Keratinocyte (primary cell): ENCODE measurements around the gene SKIC2. TPM values are rescaled to one million over a fixed set of nuclear protein-coding genes. Genes with fewer than 3 reads are reported as not detected.
"Not testable (repeated sequence)": the region's sequence is repeated elsewhere in the genome, so short reads cannot be mapped to it uniquely, and the experiment has no call there.

Experiments
- DNase-seq: peaks from one replicate; pipeline ENCODE4 v3.0.0-alpha.2; 2011; ENCODE audit warnings: low read depth, missing footprints, low spot score
- FAIRE-seq: peaks from 2 replicates; lab custom pipeline; 2011; peaks lifted over from hg19 to GRCh38; lab: Jason Lieb, UNC
- H2AFZ ChIP-seq: 2 replicates; pipeline ENCODE4 v1.6.0; 2012; ENCODE audit warnings: low read length, control low read depth, inconsistent platforms; ENCODE audit not compliant: control insufficient read depth
- H3K27ac ChIP-seq: 2 replicates; pipeline ENCODE4 v1.5.1; 2011; ENCODE audit warnings: low read length; ENCODE audit not compliant: control insufficient read depth, insufficient read depth
- H3K27me3 ChIP-seq: 3 replicates; pipeline ENCODE4 v1.6.0; 2011; ENCODE audit warnings: low read length; ENCODE audit not compliant: control insufficient read depth, insufficient read depth; ENCODE audit errors: extremely low read depth
- H3K36me3 ChIP-seq, 2 experiments: 2 replicates in 1 of 2; 3 replicates in 1 of 2; pipeline ENCODE4 v1.5.1; 2011; ENCODE audit warnings: low read length in 2 of 2, mild to moderate bottlenecking in 1 of 2; ENCODE audit not compliant: control insufficient read depth in 2 of 2, insufficient read depth in 2 of 2; ENCODE audit errors: extremely low read depth in 1 of 2
- H3K4me1 ChIP-seq: 3 replicates; pipeline ENCODE4 v1.5.1; 2011; ENCODE audit warnings: low read length; ENCODE audit not compliant: control insufficient read depth, insufficient read depth; ENCODE audit errors: extremely low read depth
- H3K4me2 ChIP-seq: 3 replicates; pipeline ENCODE4 v1.6.0; 2011; ENCODE audit warnings: low read depth, low read length; ENCODE audit not compliant: control insufficient read depth, insufficient read depth; ENCODE audit errors: extremely low read depth
- H3K4me3 ChIP-seq, 3 experiments: fragments of 200-600 bp in 1 of 3; sonication (generic) in 1 of 3; 2 replicates in 2 of 3; 3 replicates in 1 of 3; pipeline ENCODE4 v1.5.1; 2011 to 2016; ENCODE audit warnings: low read length in 3 of 3, mild to moderate bottlenecking in 3 of 3, control low read depth in 2 of 3, inconsistent platforms in 1 of 3, low read depth in 1 of 3, mixed read lengths in 1 of 3, mixed run types in 1 of 3, moderate library complexity in 1 of 3; ENCODE audit not compliant: control insufficient read depth in 2 of 3, insufficient read depth in 2 of 3; ENCODE audit errors: extremely low read depth in 1 of 3
- H3K79me2 ChIP-seq: 2 replicates; pipeline ENCODE4 v1.6.0; 2012; ENCODE audit warnings: low read length; ENCODE audit not compliant: control insufficient read depth, insufficient read depth
- H3K9ac ChIP-seq: 3 replicates; pipeline ENCODE4 v1.6.0; 2011; ENCODE audit warnings: low read length; ENCODE audit not compliant: control insufficient read depth, insufficient read depth; ENCODE audit errors: extremely low read depth
- H3K9me1 ChIP-seq: 3 replicates; pipeline ENCODE4 v1.6.0; 2011; ENCODE audit warnings: low read length; ENCODE audit not compliant: control insufficient read depth, insufficient read depth; ENCODE audit errors: extremely low read depth
- H3K9me3 ChIP-seq: 2 replicates; pipeline ENCODE4 v1.5.1; 2012; ENCODE audit warnings: low read depth, low read length; ENCODE audit not compliant: control insufficient read depth
- H4K20me1 ChIP-seq: 3 replicates; pipeline ENCODE4 v1.6.0; 2011; ENCODE audit warnings: low read length; ENCODE audit not compliant: control insufficient read depth, insufficient read depth; ENCODE audit errors: extremely low read depth
- CTCF ChIP-seq, 3 experiments: IDR thresholded peaks in 1 of 3; conservative IDR thresholded peaks in 1 of 3; optimal IDR thresholded peaks in 1 of 3; 2 replicates in 2 of 3; 3 replicates in 1 of 3; pipeline versions ENCODE3 to v1.5.1; 2011; ENCODE audit warnings: low read length in 3 of 3, mild to moderate bottlenecking in 3 of 3, moderate library complexity in 2 of 3, control low read depth in 1 of 3, inconsistent platforms in 1 of 3; ENCODE audit not compliant: insufficient read depth in 2 of 3; ENCODE audit errors: extremely low read depth in 1 of 3
- EZH2 ChIP-seq: IDR thresholded peaks from one replicate; pipeline ENCODE4 v1.6.1; 2012; ENCODE audit warnings: inconsistent platforms, mild to moderate bottlenecking, low read length, moderate library complexity
- dilution Hi-C: fragments of 300-500 bp; cut with MboI; formaldehyde crosslinking; loops from one replicate; pipeline ENCODE4 v1.7.0; 2020; ENCODE audit warnings: low sequenced_read_pairs; ENCODE audit not compliant: extremely low pct_ligation_motif_present
- polyA plus RNA-seq, 5 experiments: library from polyadenylated mRNA; depleted of rRNA in 3 of 5; stranded (reverse) in 3 of 5; stranded (forward) in 1 of 5; unstranded in 1 of 5; fragments of >200 nt; gene quantifications; 1 replicate in 1 of 5; 2 replicates in 3 of 5; 3 replicates in 1 of 5; pipeline versions ENCODE4 v1.2.1 to v1.2.3, GENCODE V29; 2011 to 2012; ENCODE audit warnings: missing spikeins in 2 of 5, low read depth in 1 of 5, low replicate concordance in 1 of 5

The SKIC2 gene
- polyA plus RNA-seq, 1 donor (not counting 4 experiments of a cell fraction or from before 2014, with no cell fraction given): 24.5 TPM

DNA sequence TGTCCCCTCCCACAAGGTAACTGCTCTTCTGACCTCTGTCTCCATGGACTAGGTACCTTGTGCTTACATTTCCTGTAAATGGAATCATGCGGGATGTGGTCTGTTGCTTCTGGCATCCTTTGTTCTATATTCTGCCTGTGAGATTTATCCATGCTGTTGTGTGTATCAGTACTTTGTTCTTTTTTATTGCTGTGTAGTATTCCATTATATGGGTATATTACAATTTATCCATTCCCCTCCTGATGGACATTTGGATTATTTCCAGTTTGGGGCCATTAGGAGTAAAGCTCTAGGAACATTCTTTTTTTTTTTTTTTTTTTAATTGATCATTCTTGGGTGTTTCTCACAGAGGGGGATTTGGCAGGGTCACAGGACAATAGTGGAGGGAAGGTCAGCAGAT lies 28.0 kb upstream of the SKIC2 start:
- no peak overlapping the region for H3K9ac ChIP-seq
- no peaks in the 10 kb centered on the region for H3K4me1 ChIP-seq
- TF ChIP-seq EZH2 (no peak), CTCF (optimal IDR thresholded peaks at IDR 0.05 in 1 of 3, IDR thresholded peaks at IDR 0.05 in 1 of 3, conservative IDR thresholded peaks at IDR 0.05 in 1 of 3; ENCODE audit: extremely low read depth in 1 of 3, insufficient read depth in 2 of 3, low read length in 3 of 3) (no peak)
- H2AFZ ChIP-seq: no peak overlapping the region
- H3K9me3 ChIP-seq: no peaks in the 10 kb centered on the region
- H3K79me2 ChIP-seq: no peaks in the 10 kb centered on the region
- H3K4me2 ChIP-seq: no peak overlapping the region
- DNase-seq (no peak), FAIRE-seq (no peak)
- no peak overlapping the region for H3K27ac ChIP-seq
- dilution Hi-C loops: no loop called here
- H3K4me3 ChIP-seq: no peak overlapping the region
- no peaks in the 10 kb centered on the region for H4K20me1 ChIP-seq
- H3K36me3 ChIP-seq: no peaks in the 10 kb centered on the region
- H3K9me1 ChIP-seq: no peaks in the 10 kb centered on the region
- peaks cover 18% of the 10 kb centered on the region for H3K27me3 ChIP-seq

DNA sequence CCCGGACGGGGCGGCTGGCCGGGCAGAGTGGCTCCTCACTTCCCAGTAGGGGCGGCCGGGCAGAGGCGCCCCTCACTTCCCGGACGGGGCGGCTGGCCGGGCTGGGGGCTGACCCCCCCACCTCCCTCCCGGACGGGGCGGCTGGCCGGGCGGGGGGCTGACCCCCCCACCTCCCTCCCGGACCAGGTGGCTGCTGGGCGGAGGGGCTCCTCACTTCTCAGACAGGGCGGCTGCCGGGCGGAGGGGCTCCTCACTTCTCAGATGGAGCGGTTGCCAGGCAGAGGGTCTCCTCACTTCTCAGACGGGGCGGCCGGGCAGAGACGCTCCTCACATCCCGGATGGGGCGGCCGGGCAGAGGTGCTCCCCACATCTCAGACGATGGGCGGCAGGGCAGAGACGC lies 26.8 kb upstream of the SKIC2 start:
- H3K9me3 ChIP-seq, DNase-seq, H2AFZ ChIP-seq, H3K9ac ChIP-seq, H3K27ac ChIP-seq, FAIRE-seq, H3K4me2 ChIP-seq, H3K9me1 ChIP-seq, H3K79me2 ChIP-seq, H3K36me3 ChIP-seq, H3K4me1 ChIP-seq, dilution Hi-C loops, H4K20me1 ChIP-seq, H3K4me3 ChIP-seq: not testable (repeated sequence)
- H3K27me3 ChIP-seq: peaks cover 18% of the 10 kb centered on the region

DNA sequence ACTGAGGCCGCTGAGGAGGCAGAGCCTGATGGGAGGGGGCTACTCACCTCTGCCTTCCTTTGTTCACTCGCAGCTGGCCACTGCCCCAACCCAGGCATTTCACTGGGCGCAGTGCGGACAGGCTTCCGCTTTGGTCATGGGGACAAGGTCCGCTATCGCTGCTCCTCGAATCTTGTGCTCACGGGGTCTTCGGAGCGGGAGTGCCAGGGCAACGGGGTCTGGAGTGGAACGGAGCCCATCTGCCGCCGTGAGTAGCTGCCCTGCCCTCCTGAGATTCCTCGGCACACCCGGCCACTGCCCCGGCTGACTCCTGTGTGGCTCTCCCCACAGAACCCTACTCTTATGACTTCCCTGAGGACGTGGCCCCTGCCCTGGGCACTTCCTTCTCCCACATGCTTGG lies 25.4 kb upstream of the SKIC2 start:
- Histone ChIP-seq H3K4me3 (no peak overlapping the region), H3K4me2 (no peak overlapping the region), H3K27me3 (peaks cover 11% of the 10 kb centered on the region), H3K79me2 (no peaks in the 10 kb centered on the region), H3K9ac (no peak overlapping the region), H3K36me3 (no peaks in the 10 kb centered on the region), H4K20me1 (no peaks in the 10 kb centered on the region), H3K27ac (no peak overlapping the region), H3K9me3 (no peaks in the 10 kb centered on the region), H2AFZ (no peak overlapping the region), H3K4me1 (no peaks in the 10 kb centered on the region), H3K9me1 (no peaks in the 10 kb centered on the region)
- TF ChIP-seq EZH2: no peak
- TF ChIP-seq CTCF (optimal IDR thresholded peaks at IDR 0.05 in 1 of 3, IDR thresholded peaks at IDR 0.05 in 1 of 3, conservative IDR thresholded peaks at IDR 0.05 in 1 of 3; ENCODE audit: extremely low read depth in 1 of 3, insufficient read depth in 2 of 3, low read length in 3 of 3): no peak
- DNase-seq: no peak
- FAIRE-seq: no peak
- dilution Hi-C loops: no loop called here
